HG03558 (cell line): ENCODE data around the gene NR1H4.
"Not testable (repeated sequence)": the region's sequence is repeated elsewhere in the genome, so short reads cannot be mapped to it uniquely, and the experiment has no call there.

Experiments
- ATAC-seq: cut with Tn5 transposase; IDR thresholded peaks from one replicate; pipeline ENCODE4 v1.9.1; 2021; ENCODE audit warnings: moderate number of reproducible peaks; ENCODE audit not compliant: unreplicated experiment; ENCODE audit errors: extremely low read depth

The NR1H4 gene

GRCh38 chr12:100504804-100505203 is 31.1 kb downstream of the NR1H4 start:
- ATAC-seq, result no peak

GRCh38 chr12:100508751-100509150 is 35.1 kb downstream of the NR1H4 start:
- ATAC-seq, result no peak

- no peak for ATAC-seq
These were observed 39.0 kb downstream of the NR1H4 start for GRCh38 chr12:100512692-100513091.

- no peak for ATAC-seq
These were observed 42.3 kb downstream of the NR1H4 start for GRCh38 chr12:100515968-100516367.

- no peak for ATAC-seq
These were observed 44.7 kb downstream of the NR1H4 start for GRCh38 chr12:100518376-100518775.

- ATAC-seq, result no peak
These were observed 46.5 kb downstream of the NR1H4 start for GRCh38 chr12:100520048-100520769.

GRCh38 chr12:100521958-100522357 is 48.3 kb downstream of the NR1H4 start:
- no peak for ATAC-seq

GRCh38 chr12:100528034-100528433 is 54.4 kb downstream of the NR1H4 start:
- no peak for ATAC-seq

- ATAC-seq, result no peak
These were observed 54.9 kb downstream of the NR1H4 start for GRCh38 chr12:100528471-100529127.

GRCh38 chr12:100529756-100530350 is 56.2 kb downstream of the NR1H4 start:
- no peak for ATAC-seq

GRCh38 chr12:100533376-100533775 is 59.7 kb downstream of the NR1H4 start:
- ATAC-seq, result no peak

- ATAC-seq, result no peak
These were observed 61.1 kb downstream of the NR1H4 start for GRCh38 chr12:100534625-100535227.

- ATAC-seq, result no peak
These were observed 65.5 kb downstream of the NR1H4 start for GRCh38 chr12:100539202-100539601.

- no peak for ATAC-seq
These were observed 70.5 kb downstream of the NR1H4 start for GRCh38 chr12:100544165-100544564.

- ATAC-seq, result no peak
These were observed 71.4 kb downstream of the NR1H4 start for GRCh38 chr12:100545092-100545491.

- ATAC-seq, result no peak
These were observed 80.3 kb downstream of the NR1H4 start for GRCh38 chr12:100553936-100554335.

GRCh38 chr12:100554608-100555077 is 81.0 kb downstream of the NR1H4 start:
- no peak for ATAC-seq

- no peak for ATAC-seq
These were observed 82.1 kb downstream of the NR1H4 start for GRCh38 chr12:100555722-100556121.

GRCh38 chr12:100557357-100557756 is 83.7 kb downstream of the NR1H4 start:
- ATAC-seq, result no peak

- ATAC-seq, result not testable (repeated sequence)
These were observed 85.6 kb downstream of the NR1H4 start for GRCh38 chr12:100559261-100559660.

GRCh38 chr12:100564090-100564489 is 90.4 kb downstream of the NR1H4 start:
- no peak for ATAC-seq
